HG02852 (cell line): Measurements from ENCODE around the gene KRTAP10-11.
"Not testable (repeated sequence)": the region's sequence is repeated elsewhere in the genome, so short reads cannot be mapped to it uniquely, and the experiment has no call there.

Experiments used
- ATAC-seq: cut with Tn5 transposase; IDR thresholded peaks from one replicate; pipeline ENCODE4 v1.9.1; 2021; ENCODE audit warnings: mild to moderate bottlenecking, moderate library complexity; ENCODE audit not compliant: unreplicated experiment

Gene KRTAP10-11

GRCh38 chr21:44646366-44647221 lies at the start of gene KRTAP10-11:
KRTAP10-11 (plus strand) TSS chr21:44646414; CDS start chr21:44646459, 45 bp downstream.
- ATAC-seq: not testable (repeated sequence)

GRCh38 chr21:44598061-44598460 lies 48.2 kb upstream of the KRTAP10-11 start:
- ATAC-seq: no peak

- no peak for ATAC-seq
Observed at GRCh38 chr21:44599264-44600029, 46.8 kb upstream of the KRTAP10-11 start.

GRCh38 chr21:44600118-44600978 lies 45.9 kb upstream of the KRTAP10-11 start, which contains the start of gene KRTAP10-7:
KRTAP10-7 (plus strand) TSS chr21:44600597; CDS start chr21:44600622, 25 bp downstream.
- not testable (repeated sequence) for ATAC-seq

- not testable (repeated sequence) for ATAC-seq
Observed at GRCh38 chr21:44601091-44601490, 45.1 kb upstream of the KRTAP10-11 start.

- no peak for ATAC-seq
Observed at GRCh38 chr21:44601596-44602462, 44.4 kb upstream of the KRTAP10-11 start.

- ATAC-seq: no peak
Observed at GRCh38 chr21:44602463-44602850, 43.8 kb upstream of the KRTAP10-11 start.

- no peak for ATAC-seq
Observed at GRCh38 chr21:44603109-44603875, 42.9 kb upstream of the KRTAP10-11 start.

GRCh38 chr21:44603911-44604310 lies 42.3 kb upstream of the KRTAP10-11 start:
- ATAC-seq: no peak

- no peak for ATAC-seq
Observed at GRCh38 chr21:44606495-44606894, 39.7 kb upstream of the KRTAP10-11 start.

GRCh38 chr21:44609193-44609592 lies 37.0 kb upstream of the KRTAP10-11 start:
- no peak for ATAC-seq

- not testable (repeated sequence) for ATAC-seq
Observed at GRCh38 chr21:44610157-44610843, 35.9 kb upstream of the KRTAP10-11 start.

- no peak for ATAC-seq
Observed at GRCh38 chr21:44611551-44611950, 34.7 kb upstream of the KRTAP10-11 start.

GRCh38 chr21:44612029-44612486 lies 34.2 kb upstream of the KRTAP10-11 start, which contains the start of gene KRTAP10-8:
KRTAP10-8 (plus strand) TSS chr21:44612079; CDS start chr21:44612101, 22 bp downstream.
- ATAC-seq: no peak

- no peak for ATAC-seq
Observed at GRCh38 chr21:44612669-44613229, 33.5 kb upstream of the KRTAP10-11 start.

- no peak for ATAC-seq
Observed at GRCh38 chr21:44613386-44614155, 32.6 kb upstream of the KRTAP10-11 start.

GRCh38 chr21:44614161-44614631 lies 32.0 kb upstream of the KRTAP10-11 start:
- no peak for ATAC-seq
